HG03135 (cell line): ENCODE measurements around the gene SULF2.

Source experiments
- ATAC-seq: cut with Tn5 transposase; IDR thresholded peaks from one replicate; pipeline ENCODE4 v1.9.1; 2021; ENCODE audit warnings: mild to moderate bottlenecking, moderate library complexity; ENCODE audit not compliant: unreplicated experiment

The SULF2 gene

DNA sequence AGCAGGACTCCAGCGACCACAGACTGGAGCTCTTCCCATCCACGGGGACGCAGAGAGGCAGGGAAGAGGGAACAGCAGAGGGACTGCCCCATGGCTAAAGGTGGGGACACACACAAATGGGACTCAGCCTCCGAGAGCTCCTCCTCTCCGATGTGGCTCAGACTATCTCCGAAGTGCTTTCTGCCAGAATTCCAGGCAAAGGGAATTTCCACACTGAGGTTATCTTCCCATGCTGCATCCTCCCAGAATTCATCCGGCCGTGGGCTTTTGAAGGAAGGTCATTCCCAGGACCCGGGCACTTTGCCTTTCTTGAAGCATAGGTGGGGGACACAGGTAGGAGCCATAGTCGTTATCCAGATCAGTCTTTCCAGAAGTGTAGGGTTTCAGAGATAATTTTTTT lies 67.9 kb downstream of the SULF2 start:
- no peak for ATAC-seq

DNA sequence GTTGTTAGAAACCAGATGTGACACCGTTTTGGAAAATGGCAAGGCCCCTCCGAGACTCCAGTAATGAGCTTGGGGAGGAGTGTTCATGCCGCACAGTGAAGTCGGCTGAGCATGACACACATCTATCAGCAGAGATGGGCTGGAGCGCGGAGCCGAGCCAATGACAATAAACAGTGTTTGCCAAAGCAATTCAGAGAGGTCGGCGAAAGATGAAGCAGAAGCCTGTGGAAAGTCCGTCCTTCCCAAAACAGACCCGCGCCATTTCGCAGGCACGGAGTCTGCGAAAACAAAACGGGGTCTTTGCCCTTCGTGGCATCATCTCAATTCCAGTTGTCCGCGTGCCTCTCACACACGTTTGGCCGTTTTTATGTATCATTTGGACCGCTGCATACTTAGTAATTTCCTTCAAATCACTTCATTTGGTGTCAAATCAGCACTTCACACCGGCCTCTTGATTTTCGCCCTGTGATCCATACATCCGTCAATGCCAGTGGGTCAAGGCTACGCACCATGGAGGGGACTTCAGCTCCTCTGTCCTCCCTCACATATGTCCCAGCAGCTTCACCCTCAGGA lies 71.3 kb downstream of the SULF2 start:
- no peak for ATAC-seq

DNA sequence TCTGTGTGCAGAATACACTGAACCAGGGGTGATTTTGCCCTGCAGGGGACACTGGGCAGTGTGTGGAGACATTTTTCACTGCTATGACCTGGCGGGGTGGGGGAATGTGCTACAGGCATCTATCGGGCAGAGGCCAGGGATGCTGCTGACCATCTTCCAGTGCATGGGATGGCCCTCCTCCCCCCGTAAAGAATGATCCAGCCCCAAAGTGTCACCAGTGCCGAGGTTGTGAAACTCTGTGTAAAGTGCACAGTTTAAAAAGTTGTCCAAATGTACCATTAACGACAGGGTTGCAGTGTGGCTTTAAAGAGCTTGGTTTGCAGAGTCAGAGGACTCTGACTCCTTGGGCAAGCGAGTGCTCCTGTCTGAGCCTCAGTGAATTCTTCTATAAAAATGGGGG lies 72.1 kb downstream of the SULF2 start:
- ATAC-seq = no peak

DNA sequence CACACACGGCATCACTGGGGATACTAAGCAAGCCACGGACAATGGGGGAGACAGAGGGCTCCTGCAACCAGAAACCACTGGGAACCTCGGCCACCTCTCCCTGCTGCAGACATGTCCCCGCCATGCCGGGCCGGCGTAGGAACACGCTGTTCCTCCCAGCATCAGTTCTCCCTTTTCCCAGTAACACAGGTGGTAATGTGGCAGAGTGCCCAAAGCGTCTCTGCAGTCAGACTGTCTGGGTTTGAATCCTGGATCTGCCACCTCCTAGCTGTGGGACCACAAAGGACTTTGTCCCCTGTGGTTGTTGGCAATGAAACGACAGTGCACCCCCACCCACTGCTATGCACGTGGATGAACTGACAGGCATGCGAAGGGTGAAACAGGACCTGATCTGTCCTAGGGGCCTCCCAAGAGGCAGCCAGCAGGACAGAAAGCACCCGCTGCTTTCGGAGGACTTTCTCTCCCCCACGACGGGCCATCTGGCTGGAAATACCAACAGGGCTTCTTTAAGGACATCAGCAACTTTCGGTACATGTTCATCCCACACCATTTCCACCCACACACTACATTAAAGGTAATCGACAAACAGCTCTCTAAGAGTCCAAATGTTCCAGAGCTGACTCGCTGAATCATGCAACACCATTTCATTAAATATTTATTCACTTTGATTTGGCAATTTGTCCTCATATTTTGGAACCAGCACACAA lies 74.1 kb downstream of the SULF2 start:
- no peak for ATAC-seq

DNA sequence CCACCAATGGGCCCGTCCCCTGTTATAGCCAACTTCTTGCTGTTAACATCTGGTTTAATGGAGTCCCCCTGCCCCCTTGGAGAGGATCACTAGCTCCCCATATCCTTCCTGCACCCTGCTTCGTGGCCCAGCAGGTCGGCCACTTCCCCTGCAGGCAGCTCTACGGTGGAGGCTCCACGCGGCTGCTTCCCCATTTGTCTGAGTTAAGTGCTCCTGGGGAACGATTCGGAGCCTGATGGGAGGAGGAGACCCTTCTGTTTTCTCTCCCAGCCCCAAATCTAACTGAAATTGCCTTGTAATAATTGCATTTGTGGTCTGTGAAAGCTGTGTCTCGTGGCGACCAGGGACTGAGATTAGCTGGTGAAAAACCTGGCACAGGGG lies 74.6 kb downstream of the SULF2 start:
- no peak for ATAC-seq

DNA sequence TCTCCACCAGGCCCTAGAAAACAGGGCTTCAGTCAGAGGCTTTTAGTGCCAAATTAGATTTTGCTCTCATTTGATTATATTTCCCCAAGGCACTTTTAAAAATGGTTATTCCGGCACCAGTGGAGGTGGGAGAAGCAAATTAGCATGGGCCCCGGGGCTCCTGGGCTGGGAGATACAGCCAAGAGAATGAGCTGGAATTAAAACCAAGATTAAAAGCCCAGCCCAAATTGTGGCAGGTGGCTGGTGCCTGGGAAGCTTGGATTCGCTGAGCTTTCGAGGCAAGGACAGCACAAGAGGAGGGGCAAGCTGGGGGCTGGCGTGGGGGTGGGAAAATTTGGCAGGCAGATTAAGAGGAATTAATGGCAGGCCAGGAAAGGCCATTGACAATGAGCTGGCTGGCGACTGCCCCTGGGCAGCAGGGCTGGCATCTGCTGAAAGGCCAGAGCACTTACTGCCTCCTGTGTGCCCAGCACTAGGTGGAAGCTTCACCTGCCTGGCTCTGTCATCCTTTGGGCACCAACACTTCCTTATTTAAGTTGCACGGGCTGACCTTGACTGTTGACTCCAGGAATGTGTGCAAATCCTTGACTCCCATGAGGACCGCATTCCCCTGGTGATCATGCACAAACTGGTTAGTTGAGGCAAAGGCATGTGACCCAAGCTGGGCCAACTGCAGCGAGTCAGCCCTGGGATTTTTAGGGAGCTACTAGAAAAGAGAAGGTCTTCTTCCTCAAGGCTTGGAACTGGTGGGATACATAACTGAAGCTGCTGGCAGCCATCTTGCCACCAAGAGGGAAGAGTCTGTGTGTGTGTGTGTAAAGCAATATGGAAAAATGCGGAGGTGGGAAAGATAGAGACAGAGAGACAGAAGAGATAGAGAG lies 76.1 kb downstream of the SULF2 start:
- ATAC-seq = no peak

DNA sequence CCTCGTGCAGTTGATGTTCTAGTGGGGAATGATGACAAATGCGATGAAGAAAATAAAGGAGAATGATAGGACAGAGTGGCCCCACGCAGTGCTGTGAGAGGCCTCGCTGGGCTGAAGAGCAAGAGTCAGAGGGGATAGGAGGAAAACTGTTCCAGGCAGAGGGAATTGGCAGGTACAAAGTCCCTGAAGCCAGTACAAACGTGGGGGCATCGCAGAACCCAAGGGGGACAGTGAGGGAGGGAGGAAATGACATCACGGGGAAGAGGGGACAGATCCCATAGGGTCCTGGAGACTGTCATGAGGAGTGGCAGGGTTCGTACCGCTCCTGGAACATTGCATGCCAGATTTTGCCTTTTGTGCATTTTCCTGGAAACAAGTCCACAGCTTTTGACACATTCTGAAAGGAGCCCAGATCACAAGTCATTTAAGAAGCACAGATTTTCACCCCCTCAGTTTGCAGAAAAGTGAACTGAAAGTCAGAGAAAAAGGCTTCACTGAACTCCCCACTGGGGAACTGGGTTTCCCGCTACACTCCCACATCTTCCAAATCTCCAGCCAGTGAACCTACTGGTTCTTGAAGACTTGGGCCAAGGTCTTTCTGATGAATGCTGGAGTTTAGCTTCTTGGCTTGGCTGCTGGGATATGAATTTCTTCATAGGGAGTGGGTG lies 77.0 kb downstream of the SULF2 start:
- ATAC-seq = no peak

DNA sequence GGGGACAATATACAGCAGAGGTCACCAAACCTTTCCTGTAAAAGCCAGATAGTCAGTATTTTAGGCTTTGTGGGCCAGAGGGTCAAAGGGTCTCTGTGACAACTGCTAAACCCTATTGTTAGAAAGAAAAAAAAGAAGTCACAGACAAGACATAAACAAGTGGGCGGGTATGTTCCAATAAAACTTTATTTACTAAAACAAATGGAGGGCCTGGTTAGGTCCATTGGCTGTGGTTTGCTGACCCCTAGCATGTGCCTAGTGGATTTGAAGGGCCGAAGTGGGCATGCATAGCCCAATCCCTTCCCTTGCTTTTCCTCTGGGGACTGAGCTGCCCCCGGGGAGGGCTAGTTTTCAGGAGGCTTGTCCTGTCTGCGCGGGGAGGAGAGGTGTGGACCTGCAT lies 78.9 kb downstream of the SULF2 start:
- ATAC-seq = no peak

DNA sequence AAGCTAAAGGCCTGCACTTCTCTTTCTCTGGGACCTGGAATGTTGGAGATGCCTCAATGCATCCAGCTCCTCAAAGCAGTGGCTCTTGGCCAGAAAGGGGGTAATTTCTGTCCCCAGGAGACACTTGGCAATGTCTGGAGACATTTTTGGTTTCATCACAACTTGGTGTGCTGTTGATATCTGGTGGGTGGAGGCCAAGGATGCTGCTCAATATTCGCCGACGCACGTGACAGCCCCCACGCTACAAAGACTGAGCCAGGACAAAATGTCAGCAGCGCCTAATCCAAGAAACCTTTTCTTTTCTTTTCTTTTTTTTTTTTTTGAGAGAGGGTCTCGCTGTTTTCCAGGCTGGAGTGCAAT lies 79.8 kb downstream of the SULF2 start:
- ATAC-seq = no peak

DNA sequence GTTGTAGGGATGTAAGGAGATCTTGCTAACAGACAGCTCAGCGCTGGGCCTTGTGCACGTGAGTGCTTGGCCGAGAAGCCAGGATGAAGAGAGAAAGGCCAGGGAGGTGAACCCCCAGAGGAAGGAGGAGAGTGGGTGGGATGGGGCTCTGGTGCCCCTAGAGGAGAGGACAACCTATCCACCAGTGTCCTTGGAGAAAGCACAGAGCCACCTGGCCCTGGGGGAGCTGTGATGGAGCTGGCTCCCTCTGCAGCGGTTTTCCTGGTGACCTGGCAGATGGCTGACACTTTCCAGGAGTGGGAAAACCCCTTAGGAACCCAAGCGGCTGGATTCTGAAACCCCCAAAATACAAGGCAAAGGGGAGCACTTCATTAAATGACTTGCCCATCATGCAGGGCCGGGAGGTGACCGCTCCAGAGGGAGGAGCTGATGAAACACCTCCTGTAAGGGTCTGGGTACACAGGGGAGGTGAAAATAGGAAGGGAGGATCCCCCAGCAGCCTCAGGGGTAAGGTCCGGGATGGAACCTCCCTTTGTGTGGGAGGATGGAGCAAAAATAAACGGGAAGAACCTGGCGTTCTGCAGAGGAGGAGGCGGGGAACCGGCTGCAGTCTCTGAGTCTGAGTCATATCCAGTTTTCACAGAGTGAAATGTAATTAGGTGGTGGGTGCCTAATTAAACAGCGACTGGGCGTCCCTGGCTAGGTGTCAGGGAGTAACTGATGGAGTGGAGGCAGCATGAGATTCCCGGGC lies 80.4 kb downstream of the SULF2 start:
- ATAC-seq = no peak

DNA sequence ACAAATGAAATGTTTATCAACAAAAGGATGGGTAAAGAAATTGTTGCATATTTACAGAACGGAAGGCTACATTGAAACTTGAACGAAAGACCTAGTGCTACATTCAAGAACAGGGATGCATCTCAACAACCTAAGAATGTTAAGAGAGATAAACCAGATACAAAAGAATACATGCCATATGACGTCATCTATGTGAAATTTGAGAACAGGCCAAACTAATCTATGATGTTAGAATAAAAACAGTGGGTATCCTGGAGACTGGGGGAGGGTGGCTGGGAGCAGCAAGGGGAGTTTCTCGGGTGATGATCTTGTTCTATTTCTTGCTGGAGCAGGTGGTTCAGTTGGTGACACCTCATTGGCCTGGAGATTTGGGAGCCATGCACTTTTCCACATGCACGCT lies 81.5 kb downstream of the SULF2 start:
- ATAC-seq = no peak

DNA sequence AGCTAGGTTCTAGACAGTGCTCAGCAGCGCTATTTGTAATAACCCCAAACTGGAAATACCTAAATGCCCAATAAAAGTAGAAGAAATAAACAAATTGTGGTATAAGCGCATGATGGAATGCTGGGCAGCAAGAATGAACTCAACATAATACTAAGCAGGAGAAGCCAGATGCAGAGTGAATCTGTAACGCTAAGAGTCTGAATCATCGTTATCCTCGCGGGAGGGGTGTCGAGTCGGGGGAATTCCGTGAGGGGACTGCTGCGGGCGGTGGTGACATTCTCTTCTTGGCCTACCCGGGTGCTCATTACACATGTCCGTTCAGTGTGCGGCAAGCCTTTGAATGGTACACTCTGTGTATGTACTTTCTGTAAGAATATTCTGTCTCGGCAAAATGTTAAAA lies 83.7 kb downstream of the SULF2 start:
- ATAC-seq = no peak

DNA sequence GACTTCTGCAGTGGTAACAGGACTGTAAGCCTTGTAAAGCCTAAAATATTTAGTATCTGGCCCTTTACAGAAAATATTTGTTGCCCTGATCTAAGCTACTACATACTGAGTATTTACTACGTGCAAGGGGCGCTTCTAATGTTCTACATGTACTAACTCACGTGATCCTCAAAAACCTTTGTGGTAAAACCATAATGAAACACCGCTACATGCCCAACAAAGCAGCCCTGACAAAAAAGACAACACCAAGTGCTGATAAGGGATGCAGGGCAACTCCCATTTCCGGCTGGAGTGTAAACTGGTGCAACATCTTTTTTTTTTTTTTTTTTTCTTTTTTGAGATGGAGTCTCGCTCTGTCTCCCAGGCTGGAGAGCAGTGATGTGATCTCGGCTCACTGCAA lies 85.0 kb downstream of the SULF2 start:
- no peak for ATAC-seq

DNA sequence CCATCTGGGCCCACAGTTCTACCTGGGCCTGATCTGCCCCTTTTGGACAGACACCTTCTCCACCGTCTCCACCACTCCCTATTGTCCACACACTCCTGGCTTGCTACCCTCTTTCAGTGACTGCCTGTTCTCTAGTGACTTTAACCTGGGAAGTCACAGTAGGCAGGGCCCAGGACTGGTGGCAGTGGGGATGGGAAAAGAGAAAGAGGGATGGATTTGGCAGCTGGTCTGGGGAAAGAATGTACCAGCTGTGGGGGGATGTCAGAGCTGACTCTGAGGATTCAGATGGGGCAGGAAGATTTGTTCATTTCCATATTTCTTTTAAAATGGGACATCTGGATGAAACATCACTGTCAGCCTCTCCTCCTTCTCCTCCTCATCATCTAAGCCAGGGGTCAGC lies 85.5 kb downstream of the SULF2 start:
- no peak for ATAC-seq

DNA sequence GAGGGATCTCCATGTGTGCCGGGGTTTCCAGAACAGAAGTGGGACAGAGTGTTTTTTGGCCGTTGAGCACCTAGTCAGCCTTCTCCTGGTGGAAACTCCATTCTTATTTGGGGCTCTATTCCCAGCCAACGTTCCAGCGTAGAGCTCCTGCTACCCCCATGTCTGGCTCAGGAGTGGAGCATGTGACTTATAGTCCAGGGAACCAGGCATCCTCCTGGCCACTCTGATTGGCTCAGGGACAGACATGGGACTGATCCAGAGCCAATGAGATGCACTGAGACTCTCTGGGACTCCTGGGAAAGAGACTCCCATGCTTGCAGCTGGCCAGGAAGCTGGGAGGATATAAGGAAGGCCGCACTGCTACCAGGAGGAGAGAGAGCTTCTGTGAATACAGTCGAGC lies 87.1 kb downstream of the SULF2 start:
- no peak for ATAC-seq

DNA sequence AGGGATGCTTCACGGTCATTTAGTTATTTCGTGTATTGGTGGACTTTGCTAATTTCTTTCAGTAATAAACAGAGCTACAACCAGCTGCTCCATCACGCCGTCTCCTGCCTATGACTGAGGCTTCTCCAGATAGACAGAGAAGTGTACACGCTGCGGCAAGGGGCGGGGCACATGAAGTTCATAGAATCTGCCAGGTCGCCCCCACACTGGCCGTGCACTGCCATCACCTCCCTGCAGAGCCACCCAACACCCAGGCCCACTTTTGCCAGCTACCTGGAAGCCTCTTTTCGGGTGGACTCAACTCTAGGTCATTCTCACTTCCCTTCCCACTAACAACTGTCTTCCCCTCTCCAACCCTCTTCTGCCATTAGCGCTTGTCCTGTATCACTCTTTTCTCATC lies 88.4 kb downstream of the SULF2 start:
- no peak for ATAC-seq

DNA sequence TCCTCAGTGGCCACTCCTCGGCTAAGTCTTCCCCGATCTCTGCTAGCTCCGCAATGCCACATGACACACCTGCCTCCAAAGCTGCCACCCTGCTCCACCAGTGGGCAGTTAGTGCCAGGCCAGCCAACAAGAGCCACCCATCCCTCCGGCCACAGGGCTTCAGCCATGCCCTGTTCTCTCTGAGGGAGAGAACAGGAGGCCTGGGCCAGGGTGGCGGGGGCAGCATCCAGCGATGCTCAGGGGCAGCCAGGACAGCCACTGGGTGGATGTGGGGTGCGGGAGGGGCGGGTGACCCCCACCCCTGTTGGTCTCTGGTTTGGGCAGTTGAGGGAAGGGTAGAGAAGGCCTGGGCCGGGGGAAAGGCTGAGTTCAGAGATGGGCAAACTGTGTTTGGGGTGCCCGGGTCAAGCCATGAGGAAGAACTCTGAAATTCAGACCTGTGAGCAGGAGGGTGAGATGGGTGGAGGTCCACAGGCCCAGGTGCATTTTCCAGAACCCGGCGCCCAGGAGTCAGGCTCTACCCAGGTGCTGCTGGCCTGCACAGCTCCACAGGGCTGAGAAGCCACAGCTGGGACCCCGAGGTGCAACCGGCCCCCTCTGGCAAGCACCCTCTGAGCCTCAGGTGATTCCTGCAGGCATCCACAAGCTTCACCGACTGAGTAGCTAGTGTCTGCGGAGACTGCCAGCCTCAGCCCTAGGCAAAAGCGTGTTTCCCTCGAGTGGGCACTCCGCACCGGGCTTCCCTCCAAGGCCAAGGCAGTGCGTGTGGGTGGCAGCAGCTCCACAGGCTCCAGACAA lies 91.1 kb downstream of the SULF2 start:
- ATAC-seq = no peak

DNA sequence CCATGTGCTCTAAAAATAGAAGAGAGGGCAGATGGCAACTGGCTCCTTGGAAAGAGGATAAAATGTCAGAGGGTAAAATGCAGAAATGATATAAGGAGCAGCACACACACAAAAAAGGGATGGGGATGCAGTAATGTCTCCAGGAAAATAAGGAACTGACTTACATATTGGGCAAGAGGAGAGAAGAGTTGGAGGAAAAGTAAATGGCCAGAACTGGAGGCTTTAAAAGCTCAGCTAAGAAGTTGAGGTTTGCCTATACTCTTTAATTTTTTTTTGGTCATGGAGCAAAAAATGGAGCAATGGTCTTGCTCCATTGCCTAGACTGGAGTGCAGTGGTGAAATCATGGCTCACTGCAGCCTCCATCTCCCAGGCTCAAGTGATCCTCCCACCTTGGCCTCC lies 93.7 kb downstream of the SULF2 start:
- ATAC-seq = no peak

DNA sequence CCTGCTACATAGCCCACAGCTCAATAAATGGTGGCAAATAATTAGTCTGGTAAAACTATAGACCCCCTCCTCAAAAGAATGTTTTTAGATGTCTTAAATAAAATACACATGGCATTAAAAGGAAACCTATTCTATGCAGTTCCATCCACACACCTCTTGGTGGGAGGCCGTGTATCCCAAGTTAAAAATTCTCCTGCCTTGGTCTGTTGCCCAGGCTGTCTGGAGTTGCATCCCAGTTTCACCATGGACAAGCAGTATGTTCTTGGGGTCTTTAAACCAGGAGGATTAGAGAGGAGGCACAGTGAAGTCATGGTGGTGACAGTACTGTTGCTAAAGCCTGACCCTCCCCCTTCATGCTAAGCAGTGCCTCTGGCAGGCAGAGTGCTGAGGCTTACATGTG lies 95.5 kb downstream of the SULF2 start:
- no peak for ATAC-seq
